GM12878 (cell line): ENCODE data around the gene MMD2. TPM values are rescaled to one million over a fixed set of nuclear protein-coding genes. Genes with fewer than 3 reads are reported as not detected.

Experiments
- ATAC-seq: fragments of 200-7000 bp; cut with Tn5 transposase; 3 replicates; pipeline ENCODE4 v1.9.1; 2020; ENCODE audit warnings: mild to moderate bottlenecking, moderate library complexity
- BruUV-seq: library from RNA; stranded (reverse); fragments of 400-500 nt; replicated peaks from 2 replicates; lab custom pipeline; 2021; lab: Mats Ljungman, UMichigan
- CTCF ChIA-PET: fragments of 300-600 bp; sonication (Branson Sonifier 250); formaldehyde crosslinking; extraction: SDS; loops from one replicate; lab custom pipeline; 2021; ENCODE audit warnings: inconsistent platforms; lab: Yijun Ruan, JAX
- POLR2A ChIA-PET: fragments of 350-600 bp; formaldehyde crosslinking; extraction: SDS; loops from one replicate; lab custom pipeline; 2021; ENCODE audit warnings: inconsistent platforms; lab: Charles Lee
- RAD21 ChIA-PET: fragments of 300-600 bp; sonication (Branson Sonifier 250); formaldehyde crosslinking; loops from one replicate; lab custom pipeline; 2023; ENCODE audit warnings: antibody characterized with exemption; ENCODE audit not compliant: unreplicated experiment; lab: Charles Lee
- SMC1A ChIA-PET: fragments of 300-600 bp; sonication (Branson Sonifier 250); formaldehyde crosslinking; loops from one replicate; lab custom pipeline; 2023; ENCODE audit not compliant: unreplicated experiment, uncharacterized antibody; lab: Charles Lee
- DNase-seq: peaks from one replicate; pipeline ENCODE4 v3.0.0-alpha.2; 2011; ENCODE audit warnings: low read depth, low spot score
- FAIRE-seq: peaks from 3 replicates; lab custom pipeline; 2011; peaks lifted over from hg19 to GRCh38; lab: Jason Lieb, UNC
- H2AFZ ChIP-seq: 2 replicates; pipeline ENCODE4 v1.6.0; 2011; ENCODE audit warnings: low read depth, low read length, control low read depth; ENCODE audit not compliant: control insufficient read depth
- H3K27ac ChIP-seq: 2 replicates; pipeline ENCODE4 v1.5.1; 2011; ENCODE audit warnings: control low read depth; ENCODE audit not compliant: control insufficient read depth, insufficient read depth
- H3K27me3 ChIP-seq, 2 experiments: replicated peaks in 1 of 2; 2 replicates each; pipeline versions ENCODE4 v1.6.0 to v1.6.1; 2011; ENCODE audit warnings: low read length in 1 of 2; ENCODE audit not compliant: control insufficient read depth in 2 of 2, insufficient read depth in 2 of 2
- H3K36me3 ChIP-seq, 2 experiments: 2 replicates each; pipeline ENCODE4 v1.5.1; 2011; ENCODE audit warnings: low read length in 1 of 2; ENCODE audit not compliant: control insufficient read depth in 2 of 2, insufficient read depth in 2 of 2
- H3K4me1 ChIP-seq: 2 replicates; pipeline ENCODE4 v1.6.1; 2011; ENCODE audit warnings: mild to moderate bottlenecking, low read length, moderate library complexity, mixed read lengths; ENCODE audit not compliant: control insufficient read depth, insufficient read depth
- H3K4me2 ChIP-seq: 2 replicates; pipeline ENCODE4 v1.6.0; 2011; ENCODE audit warnings: control low read depth; ENCODE audit not compliant: control insufficient read depth, insufficient read depth
- H3K4me3 ChIP-seq: fragments of 200-600 bp; sonication (generic); 2 replicates; pipeline ENCODE4 v1.5.1; 2016
- H3K79me2 ChIP-seq: 2 replicates; pipeline ENCODE4 v1.6.0; 2011; ENCODE audit warnings: low read length; ENCODE audit not compliant: control insufficient read depth, insufficient read depth
- H3K9ac ChIP-seq: 2 replicates; pipeline ENCODE4 v1.8.0; 2011; ENCODE audit warnings: low read length, control low read depth, mixed read lengths; ENCODE audit not compliant: control insufficient read depth, insufficient read depth
- H3K9me3 ChIP-seq: replicated peaks from 3 replicates; pipeline ENCODE4 v1.5.1; 2011; ENCODE audit warnings: mild to moderate bottlenecking, low read length; ENCODE audit not compliant: control insufficient read depth, insufficient read depth
- H4K20me1 ChIP-seq: 2 replicates; pipeline ENCODE4 v1.6.0; 2011; ENCODE audit not compliant: control insufficient read depth, insufficient read depth
- FOXK2 ChIP-seq: fragments of 450-650 bp; IDR thresholded peaks from 2 replicates; pipeline ENCODE4 v1.6.1; 2017; ENCODE audit warnings: mild to moderate bottlenecking, moderate library complexity
- GATAD2B ChIP-seq: fragments of 450-650 bp; conservative IDR thresholded peaks from 2 replicates; pipeline ENCODE4 v1.6.1; 2017; ENCODE audit warnings: low read depth, mild to moderate bottlenecking, moderate library complexity
- HDAC6 ChIP-seq: fragments of 200-600 bp; sonication (generic); IDR thresholded peaks from one replicate; pipeline ENCODE4 v1.8.0; 2017; ENCODE audit warnings: antibody characterized with exemption; ENCODE audit not compliant: unreplicated experiment
- MYC ChIP-seq: IDR thresholded peaks from 2 replicates; pipeline ENCODE4 v1.6.1; 2011; ENCODE audit warnings: mild to moderate bottlenecking, low read length, moderate library complexity, inconsistent platforms; ENCODE audit not compliant: insufficient read depth, insufficient replicate concordance, insufficient read length, severe bottlenecking
- POLR2A ChIP-seq: IDR thresholded peaks from 2 replicates; pipeline ENCODE4 v1.6.1; 2011; ENCODE audit warnings: low read depth, mild to moderate bottlenecking, low read length
- POLR2AphosphoS2 ChIP-seq: IDR thresholded peaks from 2 replicates; pipeline ENCODE4 v1.6.1; 2011; ENCODE audit warnings: low read depth, mild to moderate bottlenecking, low read length, improper control_type of control experiment, moderate library complexity
- RAD21 ChIP-seq: IDR thresholded peaks from 2 replicates; pipeline ENCODE4 v1.6.1; 2011; ENCODE audit warnings: mild to moderate bottlenecking, low read depth, low read length, moderate library complexity; ENCODE audit not compliant: insufficient read depth
- RFX5 ChIP-seq: IDR thresholded peaks from 2 replicates; pipeline ENCODE4 v1.6.1; 2011; ENCODE audit warnings: low read depth, low read length, improper control_type of control experiment
- STAT1 ChIP-seq: fragments of 450-650 bp; conservative IDR thresholded peaks from 2 replicates; pipeline ENCODE4 v1.6.1; 2014; ENCODE audit warnings: antibody characterized with exemption, mild to moderate bottlenecking
- USF1 ChIP-seq: IDR thresholded peaks from 2 replicates; pipeline ENCODE4 v1.6.1; 2011; ENCODE audit warnings: borderline replicate concordance, low read depth, mild to moderate bottlenecking, moderate library complexity, mixed read lengths, low read length; ENCODE audit not compliant: insufficient read depth; ENCODE audit errors: extremely low read length
- YY1 ChIP-seq: IDR thresholded peaks from 2 replicates; pipeline ENCODE4 v1.6.1; 2011; ENCODE audit warnings: low read depth, mild to moderate bottlenecking, low read length
- ZSCAN29 ChIP-seq: fragments of 450-650 bp; IDR thresholded peaks from 2 replicates; pipeline ENCODE4 v1.6.1; 2017; ENCODE audit warnings: mild to moderate bottlenecking, moderate library complexity
- WGBS: methylation state at CpG from one replicate; pipeline ENCODE4 v1.1.6; 2016; ENCODE audit warnings: low lambda C conversion rate; ENCODE audit not compliant: insufficient replicate concordance, insufficient coverage; ENCODE audit errors: missing lambda C conversion rate; 5-methylcytosine and 5-hydroxymethylcytosine counted together
- in situ Hi-C: fragments of 300-500 bp; cut with MboI; formaldehyde crosslinking; loops from 9 replicates; pipeline ENCODE4 v1.14.3; 2018; ENCODE audit warnings: mixed read lengths
- intact Hi-C: fragments of 100-400 bp; cut with micrococcal nuclease; formaldehyde crosslinking; loops from one replicate; pipeline ENCODE4 v1.14.2; 2022; ENCODE audit not compliant: unreplicated experiment
- polyA plus RNA-seq, 11 experiments: library from polyadenylated mRNA; depleted of rRNA in 4 of 11; unstranded in 6 of 11; stranded (reverse) in 5 of 11; fragments of >200 nt; fragmentation: Nextera tagmentation in 4 of 11; fragmentation: Illumina TruSeq in 1 of 11; extraction: Ambion mirVana in 4 of 11; extraction: Trizol in 1 of 11; gene quantifications; 1 replicate in 1 of 11; 2 replicates in 10 of 11; pipeline versions ENCODE4 v1.2.1 to v1.2.3, GENCODE V29; 2011 to 2016; ENCODE audit warnings: inconsistent platforms in 2 of 11, missing spikeins in 2 of 11, low read depth in 1 of 11
- total RNA-seq, 4 experiments: library from RNA; depleted of rRNA in 3 of 4; stranded (reverse); fragments of >200 nt in 3 of 4; fragmentation: Illumina TruSeq in 1 of 4; extraction: Trizol in 1 of 4; gene quantifications; 2 replicates each; pipeline versions ENCODE4 v1.2.1 to v1.2.3, GENCODE V29; 2013 to 2021
- TF ChIP-seq, protein P1 (sequence below): fragments of 450-650 bp; formaldehyde crosslinking; IDR thresholded peaks from 2 replicates; pipeline ENCODE4 v1.4.0; 2022; ENCODE audit warnings: mild to moderate bottlenecking, moderate library complexity

The MMD2 gene
- total and polyA plus RNA-seq, 10 of the 15 experiments (the other 5 are each of a cell fraction or from before 2014, with no cell fraction given), result not detected

DNA sequence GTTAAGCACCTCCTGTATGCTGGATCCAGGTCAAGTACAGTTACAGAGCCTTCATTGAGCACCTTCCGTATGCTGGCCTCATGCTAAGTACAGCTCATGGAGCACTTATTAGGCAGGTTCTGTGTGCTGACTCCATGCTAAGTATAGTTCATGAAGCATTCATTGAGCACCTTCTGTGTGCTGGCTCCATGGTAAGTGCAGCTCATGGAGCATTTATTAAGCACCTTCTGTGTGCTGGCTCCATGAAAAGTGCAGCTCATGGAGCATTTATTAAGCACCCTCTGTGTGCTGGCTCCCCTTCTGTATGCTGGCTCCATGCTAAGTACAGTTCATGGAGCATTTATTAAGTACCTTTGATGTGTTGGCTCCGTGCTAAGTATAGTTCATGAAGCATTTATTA lies 30.5 kb downstream of the MMD2 start:
- no peaks in the 10 kb centered on the region for H3K27me3 ChIP-seq
- FAIRE-seq (no peak), ATAC-seq (no peak), DNase-seq (no peak)
- intact Hi-C loops, result no loop called here
- ChIA-PET RAD21 (no interaction called here), SMC1A (no interaction called here), POLR2A (no interaction called here), CTCF (no interaction called here)
- no peaks in the 10 kb centered on the region for H4K20me1 ChIP-seq
- no peak overlapping the region for H3K4me2 ChIP-seq
- H3K79me2 ChIP-seq, result no peaks in the 10 kb centered on the region
- in situ Hi-C loops, result no loop called here
- H3K9me3 ChIP-seq, result no peaks in the 10 kb centered on the region
- H3K36me3 ChIP-seq, result no peaks in the 10 kb centered on the region
- TF ChIP-seq GATAD2B (no peak), HDAC6 (no peak), STAT1 (no peak), RFX5 (no peak), POLR2AphosphoS2 (no peak), USF1 (no peak), RAD21 (no peak), MYC (no peak), FOXK2 (no peak), YY1 (no peak), POLR2A (no peak), ZSCAN29 (no peak)
- TF ChIP-seq, protein P1, sequence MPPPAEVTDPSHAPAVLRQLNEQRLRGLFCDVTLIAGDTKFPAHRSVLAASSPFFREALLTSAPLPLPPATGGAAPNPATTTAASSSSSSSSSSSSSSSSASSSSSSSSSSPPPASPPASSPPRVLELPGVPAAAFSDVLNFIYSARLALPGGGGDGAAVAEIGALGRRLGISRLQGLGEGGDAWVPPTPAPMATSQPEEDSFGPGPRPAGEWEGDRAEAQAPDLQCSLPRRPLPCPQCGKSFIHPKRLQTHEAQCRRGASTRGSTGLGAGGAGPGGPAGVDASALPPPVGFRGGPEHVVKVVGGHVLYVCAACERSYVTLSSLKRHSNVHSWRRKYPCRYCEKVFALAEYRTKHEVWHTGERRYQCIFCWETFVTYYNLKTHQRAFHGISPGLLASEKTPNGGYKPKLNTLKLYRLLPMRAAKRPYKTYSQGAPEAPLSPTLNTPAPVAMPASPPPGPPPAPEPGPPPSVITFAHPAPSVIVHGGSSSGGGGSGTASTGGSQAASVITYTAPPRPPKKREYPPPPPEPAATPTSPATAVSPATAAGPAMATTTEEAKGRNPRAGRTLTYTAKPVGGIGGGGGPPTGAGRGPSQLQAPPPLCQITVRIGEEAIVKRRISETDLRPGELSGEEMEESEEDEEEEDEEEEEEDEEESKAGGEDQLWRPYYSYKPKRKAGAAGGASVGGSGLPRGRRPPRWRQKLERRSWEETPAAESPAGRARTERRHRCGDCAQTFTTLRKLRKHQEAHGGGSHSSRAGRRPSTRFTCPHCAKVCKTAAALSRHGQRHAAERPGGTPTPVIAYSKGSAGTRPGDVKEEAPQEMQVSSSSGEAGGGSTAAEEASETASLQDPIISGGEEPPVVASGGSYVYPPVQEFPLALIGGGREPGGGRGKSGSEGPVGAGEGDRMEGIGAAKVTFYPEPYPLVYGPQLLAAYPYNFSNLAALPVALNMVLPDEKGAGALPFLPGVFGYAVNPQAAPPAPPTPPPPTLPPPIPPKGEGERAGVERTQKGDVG (CRISPR knock-in tag), result no peak
- H3K4me3 ChIP-seq, result no peak overlapping the region
- no peak overlapping the region for H3K9ac ChIP-seq
- H3K4me1 ChIP-seq, result no peaks in the 10 kb centered on the region
- no TSS peak for BruUV-seq
- no peak overlapping the region for H2AFZ ChIP-seq
- 54% methylated on average over 2 of the region's 2 CpGs for WGBS
- H3K27ac ChIP-seq, result no peak overlapping the region
